C4-2B (cell line): ENCODE data around the gene IQCE.

Source experiments
- H3K27ac ChIP-seq: fragments of 450-650 bp; 2 replicates; pipeline ENCODE4 v1.5.1; 2017
- ZFX ChIP-seq: fragments of 450-650 bp; IDR thresholded peaks from 2 replicates; pipeline ENCODE4 v1.6.1; 2017
- TF ChIP-seq, protein P1 (sequence below): fragments of 450-650 bp; conservative IDR thresholded peaks from 2 replicates; pipeline ENCODE4 v1.5.1; 2017; ENCODE audit warnings: mild to moderate bottlenecking

IQCE gene, protein sequence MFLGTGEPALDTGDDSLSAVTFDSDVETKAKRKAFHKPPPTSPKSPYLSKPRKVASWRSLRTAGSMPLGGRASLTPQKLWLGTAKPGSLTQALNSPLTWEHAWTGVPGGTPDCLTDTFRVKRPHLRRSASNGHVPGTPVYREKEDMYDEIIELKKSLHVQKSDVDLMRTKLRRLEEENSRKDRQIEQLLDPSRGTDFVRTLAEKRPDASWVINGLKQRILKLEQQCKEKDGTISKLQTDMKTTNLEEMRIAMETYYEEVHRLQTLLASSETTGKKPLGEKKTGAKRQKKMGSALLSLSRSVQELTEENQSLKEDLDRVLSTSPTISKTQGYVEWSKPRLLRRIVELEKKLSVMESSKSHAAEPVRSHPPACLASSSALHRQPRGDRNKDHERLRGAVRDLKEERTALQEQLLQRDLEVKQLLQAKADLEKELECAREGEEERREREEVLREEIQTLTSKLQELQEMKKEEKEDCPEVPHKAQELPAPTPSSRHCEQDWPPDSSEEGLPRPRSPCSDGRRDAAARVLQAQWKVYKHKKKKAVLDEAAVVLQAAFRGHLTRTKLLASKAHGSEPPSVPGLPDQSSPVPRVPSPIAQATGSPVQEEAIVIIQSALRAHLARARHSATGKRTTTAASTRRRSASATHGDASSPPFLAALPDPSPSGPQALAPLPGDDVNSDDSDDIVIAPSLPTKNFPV

DNA sequence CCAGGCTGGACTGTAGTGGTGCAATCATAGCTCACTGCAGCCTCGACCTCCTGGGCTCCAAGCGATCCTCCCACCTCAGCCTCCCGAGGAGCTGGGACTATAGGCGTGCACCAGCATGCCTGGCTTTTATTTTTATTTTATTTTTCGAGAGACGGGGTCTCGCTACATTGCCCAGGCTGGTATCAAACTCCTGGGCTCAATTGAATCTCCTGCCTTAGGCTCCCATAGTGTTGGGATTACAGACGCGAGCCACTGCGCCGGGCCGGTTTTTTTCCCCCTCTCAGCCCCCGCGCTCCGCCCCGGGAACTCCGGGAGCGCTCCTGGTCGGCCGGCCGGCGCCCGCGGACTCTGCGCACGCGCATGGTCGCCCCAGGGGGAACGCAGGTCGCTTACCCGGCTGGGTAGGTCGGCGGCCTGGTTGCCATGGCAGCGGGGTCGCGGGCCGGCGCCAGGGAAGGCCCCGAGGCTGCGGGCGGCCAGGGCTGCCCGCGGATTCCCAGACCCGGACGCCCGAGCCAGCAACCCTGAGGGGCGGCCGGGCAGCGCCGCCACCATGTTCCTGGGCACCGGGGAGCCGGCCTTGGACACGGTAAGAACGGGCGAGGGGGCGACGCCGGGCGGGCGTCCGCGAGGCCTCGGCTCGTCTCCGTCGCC, at the start of gene IQCE:
IQCE (plus strand) TSS at position 351 of the 654 bp plus-strand sequence; CDS start at position 554, 203 bp downstream.
- TF ChIP-seq ZFX = no peak
- TF ChIP-seq, protein P1, sequence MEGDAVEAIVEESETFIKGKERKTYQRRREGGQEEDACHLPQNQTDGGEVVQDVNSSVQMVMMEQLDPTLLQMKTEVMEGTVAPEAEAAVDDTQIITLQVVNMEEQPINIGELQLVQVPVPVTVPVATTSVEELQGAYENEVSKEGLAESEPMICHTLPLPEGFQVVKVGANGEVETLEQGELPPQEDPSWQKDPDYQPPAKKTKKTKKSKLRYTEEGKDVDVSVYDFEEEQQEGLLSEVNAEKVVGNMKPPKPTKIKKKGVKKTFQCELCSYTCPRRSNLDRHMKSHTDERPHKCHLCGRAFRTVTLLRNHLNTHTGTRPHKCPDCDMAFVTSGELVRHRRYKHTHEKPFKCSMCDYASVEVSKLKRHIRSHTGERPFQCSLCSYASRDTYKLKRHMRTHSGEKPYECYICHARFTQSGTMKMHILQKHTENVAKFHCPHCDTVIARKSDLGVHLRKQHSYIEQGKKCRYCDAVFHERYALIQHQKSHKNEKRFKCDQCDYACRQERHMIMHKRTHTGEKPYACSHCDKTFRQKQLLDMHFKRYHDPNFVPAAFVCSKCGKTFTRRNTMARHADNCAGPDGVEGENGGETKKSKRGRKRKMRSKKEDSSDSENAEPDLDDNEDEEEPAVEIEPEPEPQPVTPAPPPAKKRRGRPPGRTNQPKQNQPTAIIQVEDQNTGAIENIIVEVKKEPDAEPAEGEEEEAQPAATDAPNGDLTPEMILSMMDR = no peak
- peak within 1 kb of the TSS; percentile 87 for H3K27ac ChIP-seq

DNA sequence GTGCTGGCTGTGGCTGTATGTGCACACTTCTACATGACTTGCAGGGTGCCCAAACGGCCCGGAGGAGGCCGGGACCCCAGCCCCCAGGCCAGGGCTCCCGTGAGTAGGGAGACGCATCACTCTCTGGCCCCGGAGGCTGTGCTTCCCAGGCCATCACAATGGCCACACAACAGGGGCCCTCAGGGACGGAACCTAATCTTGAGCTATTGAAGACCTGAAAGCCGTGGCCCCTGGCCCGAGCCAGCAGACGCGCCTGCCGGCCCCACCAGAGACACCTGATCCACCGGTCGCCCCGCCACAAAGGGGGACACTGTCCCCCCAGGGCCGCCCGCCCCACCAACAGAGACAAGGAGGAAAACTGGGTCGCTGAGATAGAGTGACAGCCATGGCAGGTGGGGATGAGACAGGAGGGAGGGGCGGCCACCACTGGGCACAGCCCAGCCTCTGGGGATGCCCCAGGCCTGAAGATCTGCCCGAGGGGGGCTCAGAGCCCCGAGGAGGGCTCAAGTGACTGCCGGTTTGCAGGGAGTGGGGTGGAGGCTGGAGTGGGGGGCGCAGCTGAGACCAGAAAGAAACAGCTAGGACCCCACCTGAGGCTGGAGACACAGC, 49.4 kb upstream of the IQCE start:
- peak overlapping the region; percentile 96 for H3K27ac ChIP-seq
- TF ChIP-seq, protein P1 = no peak
- no peak for TF ChIP-seq ZFX

DNA sequence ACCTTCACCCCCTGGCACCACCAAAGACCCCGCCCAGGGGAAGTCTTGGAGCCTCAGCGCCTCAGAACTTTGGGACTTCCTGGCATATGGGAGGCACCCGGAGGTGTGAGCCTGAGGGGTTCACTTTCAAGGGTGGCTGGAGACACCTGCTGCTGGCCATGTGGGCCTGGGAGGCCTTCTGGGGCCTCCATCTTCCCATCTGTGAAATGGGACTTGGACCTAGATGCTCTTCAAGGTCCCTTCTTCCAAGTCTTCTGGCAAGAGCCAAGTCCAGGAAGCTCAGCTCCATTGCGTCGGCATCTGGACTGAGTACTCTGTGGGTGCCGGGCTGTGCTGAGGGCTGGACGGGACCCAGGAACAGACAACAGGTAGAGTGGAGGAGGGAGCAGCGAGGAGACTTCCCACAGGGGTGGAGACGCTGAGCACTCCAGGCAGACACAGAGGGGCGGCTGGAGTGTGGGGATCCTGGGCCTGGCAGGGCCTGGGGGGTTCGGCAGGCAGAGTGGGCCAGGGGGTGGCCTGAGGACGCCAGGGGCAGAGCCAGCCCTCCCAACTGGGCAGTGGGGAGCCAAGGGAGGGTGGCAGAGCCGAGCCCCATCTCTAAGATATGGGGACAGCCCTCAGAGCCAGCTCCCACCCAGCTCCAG, 48.5 kb upstream of the IQCE start:
- TF ChIP-seq ZFX = no peak
- TF ChIP-seq, protein P1 = no peak
- peak overlapping the region; percentile 96 for H3K27ac ChIP-seq

DNA sequence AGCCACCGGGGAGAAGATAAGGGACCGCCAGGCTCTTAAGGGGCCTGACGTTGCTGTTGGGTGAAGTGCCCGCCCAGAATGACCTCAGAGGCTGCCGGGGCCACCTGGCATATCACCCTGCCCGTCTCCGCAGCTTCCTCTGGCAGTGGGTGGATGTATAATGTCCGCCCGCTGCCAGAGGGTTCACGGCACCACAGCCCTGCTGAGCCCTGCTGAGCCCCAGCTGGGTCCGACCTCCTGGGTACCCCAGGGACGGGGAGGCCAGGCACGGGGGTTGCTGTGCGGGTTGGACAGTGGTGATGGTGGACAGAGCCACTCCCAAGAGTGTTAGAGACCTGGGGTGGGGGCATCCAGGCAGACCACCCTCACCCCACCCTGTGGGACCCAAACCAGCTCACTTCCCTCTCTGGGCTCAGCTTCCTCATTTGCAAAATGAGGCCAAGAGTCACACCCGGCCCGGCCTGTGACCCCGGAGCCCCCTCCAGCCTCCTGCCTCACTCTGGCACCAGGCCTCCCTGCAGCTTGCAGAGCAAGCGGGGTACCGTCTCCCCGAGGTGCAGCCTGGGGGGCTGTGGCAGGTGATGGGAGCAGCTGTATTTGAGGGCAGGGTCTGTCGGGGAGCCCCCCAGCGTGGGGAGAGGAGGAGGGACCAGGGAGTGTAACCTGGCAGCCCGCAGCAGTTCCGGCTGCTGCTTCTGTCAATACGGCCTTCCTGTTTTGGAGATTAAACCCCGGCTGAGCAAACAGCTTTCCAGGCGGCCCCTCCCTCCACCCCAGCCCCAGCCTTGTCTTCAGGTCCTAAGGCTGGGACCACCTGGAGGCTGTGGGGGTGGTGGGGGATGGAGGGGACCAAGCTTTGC, 47.6 kb upstream of the IQCE start:
- H3K27ac ChIP-seq = peak overlapping the region; percentile 96
- TF ChIP-seq, protein P1 = no peak
- no peak for TF ChIP-seq ZFX

DNA sequence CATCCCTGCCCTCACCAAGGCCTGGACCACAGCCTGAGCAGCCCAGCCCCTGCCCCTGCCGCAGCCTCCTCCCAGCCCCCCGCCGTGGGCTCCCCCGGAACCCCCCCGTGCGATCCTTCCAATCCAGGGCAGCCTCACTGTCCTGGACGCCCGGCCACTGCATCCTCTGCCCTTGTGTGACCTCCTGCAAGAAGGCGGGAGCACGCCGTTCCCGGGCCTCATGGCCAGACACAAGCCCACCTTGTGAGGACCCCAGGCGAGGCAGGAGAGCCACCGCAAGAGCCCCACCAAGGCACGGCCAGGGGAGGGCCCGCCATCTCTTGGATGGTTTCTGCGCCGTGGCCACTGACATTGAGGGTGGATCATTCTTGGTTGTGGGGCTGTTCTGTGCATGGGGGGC, 47.0 kb upstream of the IQCE start:
- peak overlapping the region; percentile 96 for H3K27ac ChIP-seq
- TF ChIP-seq, protein P1 = no peak
- no peak for TF ChIP-seq ZFX

DNA sequence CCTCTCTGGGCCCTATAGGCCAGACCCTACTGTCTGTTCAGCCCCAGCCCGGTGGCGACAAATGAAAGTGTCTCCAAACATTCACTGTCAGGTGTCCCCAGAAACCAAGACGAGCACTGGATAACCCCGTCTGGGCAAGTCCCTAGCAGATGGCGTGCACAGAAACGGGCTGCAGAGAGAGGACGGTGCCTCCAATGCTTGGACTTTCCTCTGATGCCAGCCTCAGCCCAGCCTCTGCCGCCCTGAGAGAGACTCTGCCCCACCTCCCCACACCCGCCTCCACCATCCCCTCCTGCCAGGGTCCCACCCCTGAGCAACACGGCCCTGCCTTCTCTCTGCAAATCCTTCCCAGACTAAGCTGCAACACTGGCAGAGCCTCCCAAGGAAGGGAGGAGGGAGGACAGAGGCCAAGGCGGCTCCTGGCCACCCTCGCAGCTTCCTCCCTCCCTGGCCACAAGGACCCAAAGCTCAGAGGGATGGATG, 46.6 kb upstream of the IQCE start:
- no peak for TF ChIP-seq ZFX
- TF ChIP-seq, protein P1 = no peak
- peak overlapping the region; percentile 96 for H3K27ac ChIP-seq
